WTC11 (cell line): Measurements from ENCODE around the gene PLP2. TPM values are rescaled to one million over a fixed set of nuclear protein-coding genes. Genes with fewer than 3 reads are reported as not detected.

ENCODE experiments used
- ATAC-seq: fragments of 200-7000 bp; cut with Tn5 transposase; 2 replicates; pipeline ENCODE4 v1.10.0; 2021; ENCODE audit warnings: mild to moderate bottlenecking, moderate library complexity
- CTCF ChIA-PET: fragments of 300-600 bp; sonication (Branson Sonifier 250); formaldehyde crosslinking; loops from one replicate; lab custom pipeline; 2021; ENCODE audit warnings: antibody characterized with exemption; lab: Charles Lee
- POLR2A ChIA-PET: fragments of 350-600 bp; sonication (Branson Sonifier 250); formaldehyde crosslinking; loops from one replicate; lab custom pipeline; 2021; ENCODE audit warnings: antibody characterized with exemption; lab: Charles Lee
- DNase-seq: peaks from one replicate; pipeline ENCODE4 v3.0.0; 2021; ENCODE audit warnings: low spot score
- H3K27ac Mint-ChIP-seq: 2 replicates; pipeline ENCODE4 v1.8.0; 2021; ENCODE audit warnings: mixed read lengths
- H3K27me3 Mint-ChIP-seq: 2 replicates; pipeline ENCODE4 v1.8.0; 2021; ENCODE audit warnings: low read depth, mild to moderate bottlenecking, moderate library complexity, mixed read lengths
- H3K36me3 Mint-ChIP-seq: 2 replicates; pipeline ENCODE4 v1.8.0; 2021; ENCODE audit warnings: mixed read lengths
- H3K4me1 Mint-ChIP-seq: 2 replicates; pipeline ENCODE4 v1.8.0; 2022; ENCODE audit warnings: mixed read lengths
- H3K4me3 Mint-ChIP-seq: 2 replicates; pipeline ENCODE4 v1.8.0; 2021; ENCODE audit warnings: mild to moderate bottlenecking, moderate library complexity, mixed read lengths
- H3K9me3 Mint-ChIP-seq: 2 replicates; pipeline ENCODE4 v1.8.0; 2021; ENCODE audit warnings: mixed read lengths
- CBFB ChIP-seq: sonication (generic); formaldehyde crosslinking; IDR thresholded peaks from 2 replicates; pipeline ENCODE4 v1.8.1; 2022; ENCODE audit warnings: mild to moderate bottlenecking, low read depth, missing genetic modification reagents
- CTCF ChIP-seq: fragments of 200-600 bp; IDR thresholded peaks from 2 replicates; pipeline ENCODE4 v1.8.0; 2022; ENCODE audit warnings: antibody characterized with exemption
- ELF4 ChIP-seq: sonication (generic); formaldehyde crosslinking; IDR thresholded peaks from 2 replicates; pipeline ENCODE4 v1.8.1; 2022; ENCODE audit warnings: low read depth, mild to moderate bottlenecking, moderate library complexity, missing genetic modification reagents
- ESRRA ChIP-seq: sonication (generic); formaldehyde crosslinking; IDR thresholded peaks from 2 replicates; pipeline ENCODE4 v1.8.1; 2022; ENCODE audit warnings: mild to moderate bottlenecking, missing genetic modification reagents, borderline replicate concordance
- FOXP1 ChIP-seq: sonication (generic); formaldehyde crosslinking; IDR thresholded peaks from 2 replicates; pipeline ENCODE4 v1.8.0; 2022; ENCODE audit warnings: missing genetic modification reagents, mild to moderate bottlenecking, moderate library complexity, borderline replicate concordance
- GABPB1 ChIP-seq: sonication (generic); formaldehyde crosslinking; IDR thresholded peaks from 2 replicates; pipeline ENCODE4 v1.8.1; 2023; ENCODE audit warnings: mild to moderate bottlenecking, missing genetic modification reagents
- HMGXB4 ChIP-seq: sonication (generic); formaldehyde crosslinking; IDR thresholded peaks from 2 replicates; pipeline ENCODE4 v1.8.1; 2023; ENCODE audit warnings: mild to moderate bottlenecking, moderate library complexity, missing genetic modification reagents
- IRF2 ChIP-seq: sonication (generic); formaldehyde crosslinking; IDR thresholded peaks from 2 replicates; pipeline ENCODE4 v1.8.0; 2022; ENCODE audit warnings: low read depth, missing genetic modification reagents, borderline replicate concordance
- MAX ChIP-seq: sonication (generic); formaldehyde crosslinking; IDR thresholded peaks from 2 replicates; pipeline ENCODE4 v1.8.0; 2022; ENCODE audit warnings: mild to moderate bottlenecking, missing genetic modification reagents
- MLX ChIP-seq: sonication (generic); formaldehyde crosslinking; IDR thresholded peaks from 2 replicates; pipeline ENCODE4 v1.8.1; 2023; ENCODE audit warnings: mild to moderate bottlenecking, missing genetic modification reagents, moderate library complexity
- NFE2L1 ChIP-seq: sonication (generic); formaldehyde crosslinking; IDR thresholded peaks from 2 replicates; pipeline ENCODE4 v1.8.1; 2023; ENCODE audit warnings: missing genetic modification reagents
- NR3C1 ChIP-seq: sonication (generic); formaldehyde crosslinking; conservative IDR thresholded peaks from 2 replicates; pipeline ENCODE4 v1.8.1; 2023; ENCODE audit warnings: low read depth, mild to moderate bottlenecking, missing genetic modification reagents
- RELA ChIP-seq: sonication (generic); formaldehyde crosslinking; IDR thresholded peaks from 2 replicates; pipeline ENCODE4 v1.8.1; 2022; ENCODE audit warnings: missing genetic modification reagents, mild to moderate bottlenecking, borderline replicate concordance
- SP1 ChIP-seq: sonication (generic); formaldehyde crosslinking; conservative IDR thresholded peaks from 2 replicates; pipeline ENCODE4 v1.8.1; 2022; ENCODE audit warnings: missing genetic modification reagents
- STAT6 ChIP-seq: sonication (generic); formaldehyde crosslinking; conservative IDR thresholded peaks from 2 replicates; pipeline ENCODE4 v1.8.1; 2023; ENCODE audit warnings: mild to moderate bottlenecking, low read depth, missing genetic modification reagents, moderate library complexity
- TP53 ChIP-seq: sonication (generic); formaldehyde crosslinking; IDR thresholded peaks from 2 replicates; pipeline ENCODE4 v1.8.1; 2023; ENCODE audit warnings: mild to moderate bottlenecking, missing genetic modification reagents
- USF1 ChIP-seq: sonication (generic); formaldehyde crosslinking; IDR thresholded peaks from 2 replicates; pipeline ENCODE4 v1.8.0; 2022; ENCODE audit warnings: mild to moderate bottlenecking, missing genetic modification reagents
- ZBTB21 ChIP-seq: sonication (generic); formaldehyde crosslinking; IDR thresholded peaks from 2 replicates; pipeline ENCODE4 v1.8.1; 2023; ENCODE audit warnings: mild to moderate bottlenecking, missing genetic modification reagents, borderline replicate concordance
- ZMAT4 ChIP-seq: fragments of 250-450 bp; sonication (Bioruptor Pico); IDR thresholded peaks from 2 replicates; pipeline ENCODE4 v1.9.0; 2021; ENCODE audit warnings: mild to moderate bottlenecking
- ZNF396 ChIP-seq: fragments of 250-450 bp; sonication (Bioruptor Pico); IDR thresholded peaks from 2 replicates; pipeline ENCODE4 v1.8.0; 2021; ENCODE audit warnings: mild to moderate bottlenecking, moderate library complexity, borderline replicate concordance
- ZNF416 ChIP-seq: fragments of 250-450 bp; sonication (Bioruptor Pico); IDR thresholded peaks from 2 replicates; pipeline ENCODE4 v1.9.0; 2021; ENCODE audit warnings: mild to moderate bottlenecking, inconsistent platforms
- ZNF423 ChIP-seq: fragments of 250-450 bp; sonication (Bioruptor Pico); IDR thresholded peaks from 2 replicates; pipeline ENCODE4 v2.1.2; 2022; ENCODE audit warnings: mild to moderate bottlenecking, moderate library complexity
- ZNF425 ChIP-seq: fragments of 250-450 bp; sonication (Bioruptor Pico); conservative IDR thresholded peaks from 2 replicates; pipeline ENCODE4 v1.9.0; 2021; ENCODE audit warnings: mild to moderate bottlenecking
- total RNA-seq: library from RNA; stranded (reverse); gene quantifications from 3 replicates; pipeline ENCODE4 v1.2.3, GENCODE V29; 2021

PLP2 gene
- total RNA-seq, 1 experiment from 2014 or later = 12.4 TPM

GRCh38 chrX:49157194-49157593 is 14.5 kb upstream of the PLP2 start:
- Mint-ChIP-seq H3K4me3 (peak overlapping the region; percentile 67), H3K4me1 (peaks cover 9% of the 10 kb centered on the region), H3K9me3 (no peaks in the 10 kb centered on the region), H3K27ac (no peak overlapping the region), H3K27me3 (peaks cover 49% of the 10 kb centered on the region), H3K36me3 (no peaks in the 10 kb centered on the region)
- CTCF ChIA-PET = interaction anchor here (1.0 to 1.5 kb wide), 5 partner anchors 10 to 35 kb away, joined by 3 to 10 read pairs (median 4); no protein-coding TSS in a partner anchor
- DNase-seq (no peak), ATAC-seq (no peak)
- POLR2A ChIA-PET = no interaction called here
- TF ChIP-seq ZMAT4 = no peak
- TF ChIP-seq CTCF = no peak
- TF ChIP-seq ZBTB21 (CRISPR knock-in tag) = no peak
- no peak for TF ChIP-seq RELA (CRISPR knock-in tag)
- no peak for TF ChIP-seq SP1
- TF ChIP-seq MLX (CRISPR knock-in tag) = no peak
- TF ChIP-seq NFE2L1 (CRISPR knock-in tag) = no peak
- TF ChIP-seq USF1 (CRISPR knock-in tag) = no peak
- no peak for TF ChIP-seq HMGXB4 (CRISPR knock-in tag)
- no peak for TF ChIP-seq ESRRA (CRISPR knock-in tag)
- no peak for TF ChIP-seq FOXP1 (CRISPR knock-in tag)
- TF ChIP-seq TP53 = no peak
- TF ChIP-seq MAX (CRISPR knock-in tag) = no peak
- no peak for TF ChIP-seq NR3C1 (CRISPR knock-in tag)

GRCh38 chrX:49160908-49161307 is 10.8 kb upstream of the PLP2 start:
- POLR2A ChIA-PET = no interaction called here
- no peaks in the 10 kb centered on the region for H3K9me3 Mint-ChIP-seq
- CTCF ChIA-PET = interaction anchor here (1.5 kb wide), 1 partner anchor 18 kb away, joined by 5 read pairs; no protein-coding TSS in a partner anchor

GRCh38 chrX:49161632-49162031 is 10.1 kb upstream of the PLP2 start:
- Mint-ChIP-seq H3K36me3 (no peaks in the 10 kb centered on the region), H3K27me3 (peaks cover 70% of the 10 kb centered on the region), H3K4me3 (peak overlapping the region; percentile 24; the same call in 1 of the 2 replicates), H3K9me3 (no peaks in the 10 kb centered on the region), H3K27ac (no peak overlapping the region), H3K4me1 (peaks cover 8% of the 10 kb centered on the region)
- no peak for ATAC-seq
- DNase-seq = no peak
- POLR2A ChIA-PET = no interaction called here
- CTCF ChIA-PET = interaction anchor here (1.5 to 2.6 kb wide), 2 partner anchors 19 to 23 kb away, joined by 5 to 8 read pairs; no protein-coding TSS in a partner anchor
- TF ChIP-seq SP1 (no peak), ELF4 (CRISPR knock-in tag) (no peak), ZNF396 (CRISPR knock-in tag) (no peak), CBFB (no peak), STAT6 (CRISPR knock-in tag) (no peak), GABPB1 (CRISPR knock-in tag) (no peak), ZNF425 (no peak), ZNF423 (CRISPR knock-in tag) (no peak)

More at GRCh38 chrX:49160908-49161307, 10.8 kb upstream of the PLP2 start:
- H3K27me3 Mint-ChIP-seq = peaks cover 69% of the 10 kb centered on the region
- DNase-seq = no peak
- no peak overlapping the region for H3K4me3 Mint-ChIP-seq
- no peaks in the 10 kb centered on the region for H3K36me3 Mint-ChIP-seq
- no peak overlapping the region for H3K27ac Mint-ChIP-seq
- H3K4me1 Mint-ChIP-seq = peaks cover 8% of the 10 kb centered on the region
- TF ChIP-seq IRF2 (CRISPR knock-in tag) = no peak
- TF ChIP-seq ZNF416 = no peak
- no peak for ATAC-seq
